Activated CD4-positive, alpha-beta T cell treated with anti-CD3 and anti-CD28 coated beads, Interleukin-2, amount 50 U/mL, for 24 hours (primary cell): ENCODE results near the gene TPSB2.

Experiments used
- DNase-seq, 2 donors: peaks; one replicate each; pipeline ENCODE4 v3.0.0-alpha.2; 2020; ENCODE audit warnings: low read depth in 1 of 2, low spot score in 1 of 2

Gene TPSB2

DNA sequence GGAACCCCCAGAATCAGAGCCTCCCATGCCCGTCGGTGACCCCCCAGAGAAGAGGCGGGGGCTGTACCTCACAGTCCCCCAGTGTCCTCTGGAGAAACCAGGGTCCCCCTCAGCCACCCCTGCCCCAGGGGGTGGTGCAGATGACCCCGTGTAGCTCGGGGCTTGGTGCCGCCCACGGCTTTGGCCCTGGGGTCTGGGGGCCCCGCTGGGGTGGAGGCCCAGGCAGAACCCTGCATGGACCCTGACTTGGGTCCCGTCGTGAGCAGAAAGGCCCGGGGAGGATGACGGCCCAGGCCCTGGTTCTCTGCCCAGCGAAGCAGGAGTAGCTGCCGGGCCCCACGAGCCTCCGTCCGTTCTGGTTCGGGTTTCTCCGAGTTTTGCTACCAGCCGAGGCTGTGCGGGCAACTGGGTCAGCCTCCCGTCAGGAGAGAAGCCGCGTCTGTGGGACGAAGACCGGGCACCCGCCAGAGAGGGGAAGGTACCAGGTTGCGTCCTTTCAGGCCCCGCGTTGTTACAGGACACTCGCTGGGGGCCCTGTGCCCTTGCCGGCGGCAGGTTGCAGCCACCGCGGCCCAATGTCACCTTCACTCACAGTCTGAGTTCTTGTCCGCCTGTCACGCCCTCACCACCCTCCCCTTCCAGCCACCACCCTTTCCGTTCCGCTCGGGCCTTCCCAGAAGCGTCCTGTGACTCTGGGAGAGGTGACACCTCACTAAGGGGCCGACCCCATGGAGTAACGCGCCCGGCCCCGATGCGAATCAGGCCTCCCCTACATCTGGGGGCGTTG, 8.9 kb downstream of the TPSB2 start:
- DNase-seq: no peak

DNA sequence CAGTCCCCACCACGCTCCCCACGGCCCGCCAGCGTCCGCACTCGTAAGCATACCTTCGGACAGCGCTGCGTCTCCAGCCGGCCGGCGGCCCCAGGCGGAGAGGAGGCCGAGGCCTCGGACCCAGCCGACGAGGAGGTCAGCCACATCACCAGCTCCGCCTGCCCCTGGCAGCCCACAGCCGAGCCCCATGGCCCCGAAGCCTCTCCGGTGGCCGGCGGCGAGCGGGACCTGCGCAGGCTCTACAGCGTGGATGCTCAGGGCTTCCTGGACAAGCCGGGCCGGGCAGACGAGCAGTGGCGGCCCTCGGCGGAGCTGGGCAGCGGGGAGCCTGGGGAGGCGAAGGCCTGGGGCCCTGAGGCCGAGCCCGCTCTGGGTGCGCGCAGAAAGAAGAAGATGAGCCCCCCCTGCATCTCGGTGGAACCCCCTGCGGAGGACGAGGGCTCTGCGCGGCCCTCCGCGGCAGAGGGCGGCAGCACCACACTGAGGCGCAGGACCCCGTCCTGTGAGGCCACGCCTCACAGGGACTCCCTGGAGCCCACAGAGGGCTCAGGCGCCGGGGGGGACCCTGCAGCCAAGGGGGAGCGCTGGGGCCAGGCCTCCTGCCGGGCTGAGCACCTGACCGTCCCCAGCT, 9.8 kb downstream of the TPSB2 start:
- DNase-seq: no peak

DNA sequence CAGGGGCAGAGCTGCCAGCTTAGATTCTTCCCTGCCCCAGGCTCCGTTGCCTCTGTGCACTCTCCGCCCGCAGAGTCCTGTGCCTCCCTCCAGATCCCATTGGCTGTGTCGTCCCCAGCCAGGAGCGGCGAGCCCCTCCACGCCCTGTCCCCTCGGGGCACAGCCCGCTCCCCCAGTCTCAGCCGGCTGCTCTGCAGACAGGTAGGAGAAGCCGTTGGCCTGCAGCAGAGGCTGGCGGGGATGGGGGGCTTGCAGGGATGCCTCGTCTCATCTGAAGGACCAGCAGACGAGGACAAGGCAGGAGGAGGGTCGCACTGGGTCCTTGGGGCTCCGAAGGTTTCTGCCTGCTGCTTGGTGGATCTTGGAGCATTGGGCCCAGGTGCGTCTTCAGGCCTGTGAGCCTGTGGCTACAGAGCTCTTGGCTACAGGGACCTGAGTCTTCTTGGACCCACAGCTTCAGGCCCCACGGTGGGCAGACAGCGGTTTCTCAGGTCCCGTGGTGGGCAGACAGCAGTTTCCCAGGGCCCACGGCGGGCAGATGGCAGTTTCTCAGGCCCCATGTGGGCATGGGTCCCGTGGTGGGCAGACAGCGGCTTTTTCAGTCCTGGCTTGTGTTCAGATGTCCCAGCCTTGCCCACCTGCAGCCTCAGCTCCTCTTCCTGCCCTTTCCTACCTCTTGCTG, 10.9 kb downstream of the TPSB2 start:
- no peak for DNase-seq

DNA sequence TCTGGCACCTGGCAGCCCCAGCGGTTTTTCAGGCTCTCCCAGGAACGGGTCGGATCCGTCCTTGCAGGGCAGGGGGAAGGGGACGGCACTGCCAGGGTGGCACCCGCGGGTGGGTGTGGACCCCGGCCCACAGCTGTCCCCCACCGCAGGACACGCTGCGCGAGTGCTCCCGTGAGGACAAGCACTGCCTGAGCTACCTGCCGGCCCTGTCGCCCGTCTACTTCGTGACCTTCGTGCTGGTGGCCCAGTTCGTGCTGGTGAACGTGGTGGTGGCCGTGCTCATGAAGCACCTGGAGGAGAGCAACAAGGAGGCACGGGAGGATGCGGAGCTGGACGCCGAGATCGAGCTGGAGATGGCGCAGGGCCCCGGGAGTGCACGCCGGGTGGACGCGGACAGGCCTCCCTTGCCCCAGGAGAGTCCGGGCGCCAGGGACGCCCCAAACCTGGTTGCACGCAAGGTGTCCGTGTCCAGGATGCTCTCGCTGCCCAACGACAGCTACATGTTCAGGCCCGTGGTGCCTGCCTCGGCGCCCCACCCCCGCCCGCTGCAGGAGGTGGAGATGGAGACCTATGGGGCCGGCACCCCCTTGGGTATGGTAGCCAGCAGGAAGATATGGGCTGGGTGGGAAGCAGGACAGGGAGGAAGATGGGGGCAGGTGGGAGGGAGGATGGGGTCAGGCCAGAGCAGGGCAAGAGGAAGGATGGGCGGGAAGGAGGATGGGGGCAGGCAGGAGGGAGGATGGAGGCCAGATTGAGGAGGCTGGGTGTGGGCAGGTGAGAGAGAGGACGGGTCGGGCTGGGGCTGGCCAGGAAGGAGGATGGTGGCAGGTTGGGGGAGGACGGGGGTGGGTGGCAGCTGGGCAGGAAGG, 11.7 kb downstream of the TPSB2 start:
- no peak for DNase-seq

DNA sequence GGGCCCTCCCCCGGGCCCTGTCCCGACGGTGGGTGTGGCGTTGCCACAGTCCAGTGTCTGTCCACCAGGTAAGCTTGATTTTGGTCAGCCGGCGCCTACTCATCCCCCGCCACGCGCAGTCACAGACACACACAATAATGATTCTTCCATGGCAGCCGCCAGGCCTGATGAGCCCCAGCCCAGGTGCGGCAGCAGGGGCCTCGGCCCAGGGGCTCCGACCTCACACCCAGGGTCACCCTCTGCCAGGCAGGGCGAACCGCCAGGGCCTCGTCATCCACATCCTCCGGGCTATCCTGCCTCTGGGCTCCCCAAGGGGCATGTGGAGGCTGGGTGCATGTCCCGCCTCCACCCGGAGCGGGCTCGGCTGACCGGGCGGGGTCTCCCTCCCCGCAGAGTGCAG, 12.5 kb downstream of the TPSB2 start:
- no peak for DNase-seq

DNA sequence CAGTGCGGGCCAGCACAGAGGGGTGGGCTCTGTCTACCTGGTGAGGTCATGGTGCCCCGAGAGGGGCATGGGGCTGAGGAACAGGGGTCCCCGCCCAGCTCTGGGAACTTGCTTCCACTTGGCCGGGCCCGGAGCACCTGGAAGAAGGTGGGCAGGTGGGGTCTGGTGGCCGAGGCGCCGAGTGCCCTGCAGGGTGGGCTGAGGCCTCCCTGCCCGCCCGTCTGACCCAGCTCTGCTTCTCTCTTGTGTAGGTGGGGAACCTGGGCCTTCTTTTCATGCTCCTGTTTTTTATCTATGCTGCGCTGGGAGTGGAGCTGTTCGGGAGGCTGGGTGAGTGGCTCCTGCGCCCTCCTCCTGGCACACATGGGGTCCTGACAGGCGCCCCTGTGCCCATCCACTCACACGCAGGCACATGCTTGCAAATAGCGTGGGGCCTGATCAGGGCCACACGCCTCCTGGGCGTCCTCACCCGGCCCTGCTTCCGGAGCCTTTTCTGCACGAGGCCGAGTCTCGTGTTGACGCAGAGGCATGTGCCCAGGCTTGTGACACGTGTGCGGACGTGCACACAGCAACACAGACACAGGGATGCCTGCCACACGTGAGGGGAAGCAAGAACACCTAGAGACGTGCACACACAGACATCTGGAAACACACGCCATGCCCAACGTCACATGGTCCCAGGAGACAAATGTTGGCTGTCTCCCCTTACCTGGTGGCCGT, 13.1 kb downstream of the TPSB2 start:
- no peak for DNase-seq

DNA sequence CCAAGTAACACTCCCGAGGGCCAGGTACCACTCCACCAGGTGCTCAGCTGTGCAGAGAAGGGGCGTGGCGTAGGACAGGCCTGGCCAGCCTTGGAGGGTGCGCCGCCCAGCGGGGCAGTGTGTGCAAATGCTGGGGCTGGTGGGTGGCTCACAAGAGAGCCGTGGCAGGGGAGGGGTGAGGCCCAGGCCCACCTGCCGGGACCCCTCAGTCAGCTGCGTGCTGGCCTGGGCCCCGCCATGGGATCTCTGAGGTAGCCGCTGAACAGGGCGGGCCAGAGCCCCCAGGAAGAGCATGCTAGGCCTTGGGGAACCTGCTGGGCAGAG, 13.7 kb downstream of the TPSB2 start:
- no peak for DNase-seq

DNA sequence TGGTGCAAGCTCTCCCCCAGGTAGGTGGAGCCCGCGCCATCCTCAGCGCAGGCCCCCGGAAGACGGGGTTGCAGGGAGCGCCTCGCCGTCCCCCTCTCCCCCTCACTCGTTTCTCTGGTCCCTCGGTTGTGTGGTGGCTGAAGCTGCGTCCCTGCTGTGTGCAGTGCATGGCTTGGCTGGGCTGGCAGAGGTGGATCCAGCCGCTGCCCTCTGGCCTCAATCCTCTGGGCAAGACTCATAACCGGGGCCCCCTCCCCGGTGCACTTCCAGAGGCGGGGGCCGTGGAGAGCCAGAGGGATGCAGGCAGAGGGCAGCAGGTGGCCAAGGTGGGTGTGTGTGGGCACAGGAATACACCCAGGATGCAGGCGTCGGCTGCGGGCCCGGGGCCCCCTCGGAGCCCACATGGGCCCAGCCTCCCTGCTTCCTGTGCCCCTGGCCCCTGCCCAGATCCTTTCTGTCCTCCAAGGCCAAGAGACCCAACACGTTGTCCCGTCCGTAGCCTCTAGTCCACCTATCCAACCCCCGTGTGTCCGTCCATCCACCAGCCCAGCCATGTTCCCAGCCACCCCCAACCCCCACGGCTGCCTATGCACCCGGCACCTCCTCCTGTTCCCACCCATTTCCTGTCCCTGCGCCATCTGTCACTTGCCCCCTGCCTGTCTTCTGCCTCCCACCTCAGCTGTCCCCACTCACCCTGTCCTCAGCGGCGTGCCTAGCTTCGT, 14.2 kb downstream of the TPSB2 start:
- no peak for DNase-seq

DNA sequence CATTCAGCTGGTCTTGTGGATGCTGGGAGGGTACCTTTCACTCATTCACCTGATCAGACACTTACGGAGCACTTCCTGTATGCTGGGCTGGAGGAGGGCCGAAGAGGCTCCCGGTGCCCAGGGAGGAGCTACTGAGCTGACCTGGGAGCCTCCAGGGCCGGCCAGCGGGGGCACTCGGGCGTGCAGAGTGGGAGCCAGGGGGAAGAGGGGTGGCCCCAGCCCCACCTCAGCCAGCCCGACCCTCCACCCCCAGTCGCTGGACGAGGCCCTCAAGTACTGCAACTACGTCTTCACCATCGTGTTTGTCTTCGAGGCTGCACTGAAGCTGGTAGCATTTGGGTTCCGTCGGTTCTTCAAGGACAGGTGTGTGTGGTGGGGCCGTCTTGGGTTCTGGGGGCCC, 15.3 kb downstream of the TPSB2 start:
- DNase-seq: no peak

DNA sequence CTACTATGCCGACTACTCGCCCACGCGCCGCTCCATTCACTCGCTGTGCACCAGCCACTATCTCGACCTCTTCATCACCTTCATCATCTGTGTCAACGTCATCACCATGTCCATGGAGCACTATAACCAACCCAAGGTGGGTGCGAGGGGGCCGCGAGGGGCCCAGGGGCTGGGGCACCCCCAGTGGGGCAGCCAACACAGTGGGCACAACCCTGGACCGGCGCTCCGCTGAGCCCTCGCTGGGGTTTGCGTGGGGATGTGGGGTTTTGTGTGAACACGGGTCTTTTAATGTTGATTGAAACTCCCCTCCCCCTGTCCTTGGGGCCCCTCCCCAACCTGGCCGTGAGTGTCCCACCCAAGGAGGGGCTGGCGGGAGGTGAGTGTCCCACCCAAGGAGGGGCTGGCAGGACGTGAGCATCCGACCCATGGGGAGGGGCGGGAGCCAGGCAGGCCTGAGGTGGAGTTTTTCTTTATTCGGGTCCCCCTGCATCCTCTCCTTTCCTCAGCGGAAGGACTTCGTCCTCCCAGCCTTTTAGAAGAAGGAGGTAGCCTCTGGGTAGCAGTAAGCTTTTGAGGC, 16.1 kb downstream of the TPSB2 start:
- DNase-seq: no peak

DNA sequence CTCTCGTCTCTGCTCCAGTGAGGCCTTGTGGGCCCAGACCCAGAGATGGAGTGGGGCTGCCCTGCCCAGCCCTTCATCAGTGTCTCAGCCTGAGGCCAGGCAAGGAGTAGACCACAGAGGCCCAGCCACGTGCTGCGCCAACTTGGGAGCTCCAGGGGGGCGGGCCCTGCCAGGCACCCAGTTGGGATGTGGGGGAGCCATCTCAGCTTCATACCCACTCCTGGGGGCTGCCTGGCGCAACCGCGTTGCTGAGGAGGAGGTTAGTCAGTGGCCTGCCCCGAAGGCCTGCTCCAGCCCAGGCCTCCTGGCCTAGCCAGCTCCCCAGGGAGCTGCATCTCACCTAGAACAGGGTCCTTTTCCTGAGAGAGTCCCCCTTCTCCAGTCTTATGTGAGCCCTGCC, 16.8 kb downstream of the TPSB2 start:
- no peak for DNase-seq

DNA sequence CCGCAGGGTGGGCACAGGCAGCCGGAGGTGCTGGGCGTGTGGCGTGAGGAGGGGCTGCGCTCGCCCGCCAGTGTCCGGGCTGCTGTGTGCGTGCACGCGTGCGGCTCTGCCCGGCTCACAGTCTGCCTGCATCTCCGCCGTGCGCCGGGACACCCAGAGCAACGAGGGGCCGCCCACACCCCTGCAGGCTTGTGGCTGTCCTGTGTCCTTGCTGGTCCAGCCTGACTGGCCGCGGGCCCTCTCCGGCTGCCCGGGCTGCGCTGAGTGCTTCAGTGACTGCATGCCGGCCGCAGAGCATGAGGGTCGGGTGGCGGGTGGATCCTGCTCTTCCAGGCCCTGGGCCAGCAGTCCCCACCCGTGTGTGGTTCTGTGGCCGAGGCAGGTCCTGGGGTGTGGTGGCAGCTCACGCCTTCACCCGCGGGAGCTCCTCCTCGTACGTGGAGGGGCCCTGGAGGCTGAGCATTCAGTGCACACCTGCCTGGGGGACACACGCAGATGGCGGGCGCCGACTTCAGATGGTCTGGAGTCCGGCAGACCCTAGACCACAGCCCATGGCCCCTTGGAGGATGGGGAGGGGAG, 17.3 kb downstream of the TPSB2 start:
- no peak for DNase-seq

DNA sequence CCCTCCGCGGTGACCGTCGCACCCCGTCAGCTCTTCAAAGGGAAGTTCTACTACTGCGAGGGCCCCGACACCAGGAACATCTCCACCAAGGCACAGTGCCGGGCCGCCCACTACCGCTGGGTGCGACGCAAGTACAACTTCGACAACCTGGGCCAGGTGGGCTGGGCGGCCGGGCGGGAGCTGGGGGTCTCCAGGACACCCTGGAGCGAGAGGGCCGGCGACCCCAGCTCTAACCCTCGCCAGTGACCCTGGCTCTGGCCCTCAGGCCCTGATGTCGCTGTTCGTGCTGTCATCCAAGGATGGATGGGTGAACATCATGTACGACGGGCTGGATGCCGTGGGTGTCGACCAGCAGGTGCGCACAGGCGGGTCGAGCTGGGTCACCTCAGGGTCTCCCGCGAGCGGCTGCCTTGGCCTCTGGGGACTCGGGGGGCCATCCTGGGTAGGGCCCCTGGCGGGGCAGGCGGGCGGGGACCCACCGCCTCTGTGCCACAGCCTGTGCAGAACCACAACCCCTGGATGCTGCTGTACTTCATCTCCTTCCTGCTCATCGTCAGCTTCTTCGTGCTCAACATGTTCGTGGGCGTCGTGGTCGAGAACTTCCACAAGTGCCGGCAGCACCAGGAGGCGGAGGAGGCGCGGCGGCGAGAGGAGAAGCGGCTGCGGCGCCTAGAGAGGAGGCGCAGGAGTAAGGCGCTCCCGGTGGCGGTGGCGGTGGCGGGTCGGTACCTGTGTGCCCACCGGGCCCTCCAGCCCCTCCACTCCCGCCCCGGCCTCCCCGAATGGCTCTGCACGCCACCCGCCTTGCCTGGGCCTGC, 18.3 kb downstream of the TPSB2 start:
- DNase-seq: no peak

DNA sequence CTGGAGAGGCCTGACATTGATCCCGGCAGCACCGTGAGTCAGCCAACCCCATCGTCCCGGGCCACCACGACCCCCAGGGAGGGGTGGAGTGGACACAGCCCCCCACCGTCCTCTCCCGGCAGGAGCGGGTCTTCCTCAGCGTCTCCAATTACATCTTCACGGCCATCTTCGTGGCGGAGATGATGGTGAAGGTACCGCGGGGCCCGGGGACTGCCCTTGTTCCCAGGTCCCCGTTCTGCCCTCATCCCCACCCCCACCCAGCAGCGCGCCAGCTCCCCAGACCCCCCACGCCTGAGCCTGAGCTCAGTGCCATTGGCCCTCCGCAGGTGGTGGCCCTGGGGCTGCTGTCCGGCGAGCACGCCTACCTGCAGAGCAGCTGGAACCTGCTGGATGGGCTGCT, 19.5 kb downstream of the TPSB2 start:
- DNase-seq: no peak

DNA sequence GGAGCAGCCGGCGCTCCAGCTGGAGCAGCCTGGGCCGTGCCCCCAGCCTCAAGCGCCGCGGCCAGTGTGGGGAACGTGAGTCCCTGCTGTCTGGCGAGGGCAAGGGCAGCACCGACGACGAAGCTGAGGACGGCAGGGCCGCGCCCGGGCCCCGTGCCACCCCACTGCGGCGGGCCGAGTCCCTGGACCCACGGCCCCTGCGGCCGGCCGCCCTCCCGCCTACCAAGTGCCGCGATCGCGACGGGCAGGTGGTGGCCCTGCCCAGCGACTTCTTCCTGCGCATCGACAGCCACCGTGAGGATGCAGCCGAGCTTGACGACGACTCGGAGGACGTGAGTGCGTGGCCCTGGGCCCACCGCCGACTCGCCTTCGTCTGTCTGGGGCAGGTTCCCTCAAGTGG, 20.9 kb downstream of the TPSB2 start:
- DNase-seq: no peak

DNA sequence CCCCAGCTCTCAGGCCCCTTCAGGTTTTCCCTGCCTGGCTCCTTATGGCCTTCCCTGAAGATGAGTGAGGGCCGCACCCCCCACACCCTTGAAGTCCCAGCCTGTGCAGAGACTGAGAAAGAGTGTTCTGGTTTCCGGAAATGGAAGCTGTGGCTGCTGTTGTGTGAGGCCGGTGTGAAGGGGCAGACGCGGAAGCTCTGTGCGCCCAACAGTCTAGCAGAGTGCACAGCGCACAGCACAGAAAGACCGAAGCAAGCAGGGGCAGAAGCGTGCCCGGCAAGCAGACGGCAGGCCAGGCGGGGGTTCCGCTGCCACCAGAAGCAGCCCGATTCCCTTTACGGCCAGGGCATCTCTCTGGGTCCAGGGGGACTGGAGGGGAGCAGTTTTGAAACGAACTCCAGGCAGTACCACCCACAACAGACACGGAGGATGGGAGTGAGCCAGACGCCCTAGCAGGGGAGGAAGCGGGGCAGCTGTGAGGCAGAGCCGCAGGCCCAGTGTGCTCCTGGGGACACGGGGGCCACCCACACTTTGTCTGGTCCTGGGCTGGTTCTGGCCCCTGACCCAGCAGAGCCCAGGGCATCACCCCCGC, 21.6 kb downstream of the TPSB2 start:
- no peak for DNase-seq

DNA sequence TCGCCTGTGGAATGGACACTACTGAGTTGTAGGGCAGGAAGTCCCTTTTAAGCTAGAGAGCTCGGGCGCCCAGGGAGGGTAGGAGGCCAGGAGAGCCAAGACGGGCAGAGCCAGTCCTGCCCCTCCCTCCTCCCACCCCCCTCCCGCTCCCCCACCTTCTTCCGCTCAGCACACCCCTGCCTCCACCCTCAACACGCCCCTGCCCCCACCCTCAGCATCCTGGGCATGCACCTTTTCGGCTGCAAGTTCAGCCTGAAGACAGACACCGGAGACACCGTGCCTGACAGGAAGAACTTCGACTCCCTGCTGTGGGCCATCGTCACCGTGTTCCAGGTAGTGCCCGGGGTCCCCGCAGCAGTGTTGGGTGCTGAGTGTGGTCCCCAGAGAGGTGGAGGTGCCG, 23.2 kb downstream of the TPSB2 start:
- no peak for DNase-seq

DNA sequence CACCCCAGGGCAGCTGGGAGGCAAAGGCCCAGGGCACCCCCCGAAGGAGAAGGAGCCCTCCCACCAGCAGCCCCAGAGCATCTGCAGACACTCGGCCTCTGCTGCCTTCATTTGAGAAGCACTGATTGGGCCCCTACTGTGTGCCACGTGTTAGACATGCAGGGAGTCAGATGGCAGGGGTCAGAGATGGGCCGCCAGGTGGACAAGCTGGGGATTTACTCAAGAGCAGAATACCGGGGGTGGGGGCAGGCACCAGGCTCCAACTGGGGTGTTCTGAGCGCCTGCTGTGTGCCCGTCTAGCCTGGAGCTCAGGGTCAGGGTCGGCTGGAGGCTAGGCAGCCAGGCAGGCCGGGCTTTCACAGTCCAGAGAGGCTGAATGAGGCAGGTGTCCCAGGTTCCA, 23.7 kb downstream of the TPSB2 start:
- DNase-seq: no peak
